H1 (cell line): ENCODE measurements around the gene TGM6.

ENCODE experiments used
- EZH2 ChIP-seq: fragments of 200-600 bp; sonication (generic); IDR thresholded peaks from 2 replicates; pipeline ENCODE4 v1.7.1; 2012; ENCODE audit warnings: low read depth, mild to moderate bottlenecking, moderate library complexity, low read length, inconsistent platforms; ENCODE audit not compliant: severe bottlenecking
- KDM4A ChIP-seq: IDR thresholded peaks from one replicate; pipeline ENCODE4 v1.7.1; 2012; ENCODE audit warnings: low read depth, mild to moderate bottlenecking, moderate library complexity, low read length, inconsistent platforms; ENCODE audit not compliant: severe bottlenecking
- POLR2A ChIP-seq, 2 experiments: IDR thresholded peaks; 1 replicate in 1 of 2; 2 replicates in 1 of 2; pipeline ENCODE4 v1.6.1; 2011; ENCODE audit warnings: low read depth in 2 of 2, low read length in 2 of 2, mild to moderate bottlenecking in 2 of 2; ENCODE audit errors: control extremely low read depth in 1 of 2
- POLR2AphosphoS5 ChIP-seq: IDR thresholded peaks from 2 replicates; pipeline ENCODE4 v1.6.1; 2011; ENCODE audit warnings: low read depth, low read length
- SIX5 ChIP-seq: IDR thresholded peaks from 2 replicates; pipeline ENCODE4 v1.6.1; 2011; ENCODE audit warnings: mild to moderate bottlenecking, low read depth, low read length
- TF ChIP-seq, protein P1 (sequence below), 3 experiments: IDR thresholded peaks; 1 replicate in 2 of 3; 2 replicates in 1 of 3; pipeline versions ENCODE4 v1.5.1 to v1.6.1; 2011; ENCODE audit warnings: low read length in 3 of 3, mild to moderate bottlenecking in 3 of 3, inconsistent platforms in 2 of 3, low read depth in 1 of 3, moderate library complexity in 1 of 3; ENCODE audit not compliant: insufficient read depth in 1 of 3; ENCODE audit errors: control extremely low read depth in 1 of 3
- TF ChIP-seq, protein P2 (sequence below): IDR thresholded peaks from 2 replicates; pipeline ENCODE4 v1.6.1; 2012; ENCODE audit warnings: low read length, inconsistent platforms

- no peak for TF ChIP-seq SIX5
- TF ChIP-seq, protein P1, sequence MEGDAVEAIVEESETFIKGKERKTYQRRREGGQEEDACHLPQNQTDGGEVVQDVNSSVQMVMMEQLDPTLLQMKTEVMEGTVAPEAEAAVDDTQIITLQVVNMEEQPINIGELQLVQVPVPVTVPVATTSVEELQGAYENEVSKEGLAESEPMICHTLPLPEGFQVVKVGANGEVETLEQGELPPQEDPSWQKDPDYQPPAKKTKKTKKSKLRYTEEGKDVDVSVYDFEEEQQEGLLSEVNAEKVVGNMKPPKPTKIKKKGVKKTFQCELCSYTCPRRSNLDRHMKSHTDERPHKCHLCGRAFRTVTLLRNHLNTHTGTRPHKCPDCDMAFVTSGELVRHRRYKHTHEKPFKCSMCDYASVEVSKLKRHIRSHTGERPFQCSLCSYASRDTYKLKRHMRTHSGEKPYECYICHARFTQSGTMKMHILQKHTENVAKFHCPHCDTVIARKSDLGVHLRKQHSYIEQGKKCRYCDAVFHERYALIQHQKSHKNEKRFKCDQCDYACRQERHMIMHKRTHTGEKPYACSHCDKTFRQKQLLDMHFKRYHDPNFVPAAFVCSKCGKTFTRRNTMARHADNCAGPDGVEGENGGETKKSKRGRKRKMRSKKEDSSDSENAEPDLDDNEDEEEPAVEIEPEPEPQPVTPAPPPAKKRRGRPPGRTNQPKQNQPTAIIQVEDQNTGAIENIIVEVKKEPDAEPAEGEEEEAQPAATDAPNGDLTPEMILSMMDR (IDR thresholded peaks at IDR 0.05; ENCODE audit: control extremely low read depth in 1 of 3, insufficient read depth in 1 of 3, low read depth in 1 of 3, low read length in 3 of 3): no peak
- TF ChIP-seq EZH2: no peak
- TF ChIP-seq, protein P2, sequence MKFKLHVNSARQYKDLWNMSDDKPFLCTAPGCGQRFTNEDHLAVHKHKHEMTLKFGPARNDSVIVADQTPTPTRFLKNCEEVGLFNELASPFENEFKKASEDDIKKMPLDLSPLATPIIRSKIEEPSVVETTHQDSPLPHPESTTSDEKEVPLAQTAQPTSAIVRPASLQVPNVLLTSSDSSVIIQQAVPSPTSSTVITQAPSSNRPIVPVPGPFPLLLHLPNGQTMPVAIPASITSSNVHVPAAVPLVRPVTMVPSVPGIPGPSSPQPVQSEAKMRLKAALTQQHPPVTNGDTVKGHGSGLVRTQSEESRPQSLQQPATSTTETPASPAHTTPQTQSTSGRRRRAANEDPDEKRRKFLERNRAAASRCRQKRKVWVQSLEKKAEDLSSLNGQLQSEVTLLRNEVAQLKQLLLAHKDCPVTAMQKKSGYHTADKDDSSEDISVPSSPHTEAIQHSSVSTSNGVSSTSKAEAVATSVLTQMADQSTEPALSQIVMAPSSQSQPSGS: no peak
- TF ChIP-seq KDM4A: no peak
- no peak; a peak in 1 of 3 replicates for TF ChIP-seq POLR2A (IDR thresholded peaks at IDR 0.05; ENCODE audit: control extremely low read depth in 1 of 2, low read depth in 2 of 2, low read length in 2 of 2)
- no peak for TF ChIP-seq POLR2AphosphoS5
Measured at GRCh38 chr20:2462484-2462883, 81.8 kb downstream of the TGM6 start.
